ENCODE data around the gene LMX1A. TPM values are rescaled to one million over a fixed set of nuclear protein-coding genes. Genes with fewer than 3 reads are reported as not detected.
A peak's percentile ranks its signal among the peaks of the same experiment; 100 is the strongest.

LMX1A gene
- total and polyA plus RNA-seq, 2 donors from 2014 or later: not detected

- Histone ChIP-seq H3K4me3 (ENCODE audit: low read length in 3 of 3) (no peak overlapping the region), H3K9ac (ENCODE audit: low read length in 3 of 3) (no peak overlapping the region), H3K9me3 (ENCODE audit: control insufficient read depth in 2 of 3, insufficient read depth in 1 of 3, low read length in 3 of 3) (no peaks in the 10 kb centered on the region), H3K27me3 (ENCODE audit: control insufficient read depth, insufficient read depth, low read length) (no peaks in the 10 kb centered on the region), H3K36me3 (ENCODE audit: control insufficient read depth in 2 of 3, insufficient read depth in 3 of 3, low read length in 3 of 3) (no peaks in the 10 kb centered on the region), H3K4me1 (ENCODE audit: control insufficient read depth in 2 of 3, insufficient read depth in 2 of 3, low read depth in 1 of 3, low read length in 3 of 3) (no peaks in the 10 kb centered on the region), H3K27ac (ENCODE audit: low read depth in 2 of 2, low read length in 2 of 2) (no peak overlapping the region)
- no peak for FAIRE-seq
- intact Hi-C loops (cut with DNase I): no loop called here
- TF ChIP-seq CTCF (IDR thresholded peaks at IDR 0.05; ENCODE audit: borderline replicate concordance, extremely low read depth, insufficient read depth): no peak
- DNase-seq: no peak
Observed at GRCh38 chr1:165168467-165168866, 188.0 kb downstream of the LMX1A start.

DNA sequence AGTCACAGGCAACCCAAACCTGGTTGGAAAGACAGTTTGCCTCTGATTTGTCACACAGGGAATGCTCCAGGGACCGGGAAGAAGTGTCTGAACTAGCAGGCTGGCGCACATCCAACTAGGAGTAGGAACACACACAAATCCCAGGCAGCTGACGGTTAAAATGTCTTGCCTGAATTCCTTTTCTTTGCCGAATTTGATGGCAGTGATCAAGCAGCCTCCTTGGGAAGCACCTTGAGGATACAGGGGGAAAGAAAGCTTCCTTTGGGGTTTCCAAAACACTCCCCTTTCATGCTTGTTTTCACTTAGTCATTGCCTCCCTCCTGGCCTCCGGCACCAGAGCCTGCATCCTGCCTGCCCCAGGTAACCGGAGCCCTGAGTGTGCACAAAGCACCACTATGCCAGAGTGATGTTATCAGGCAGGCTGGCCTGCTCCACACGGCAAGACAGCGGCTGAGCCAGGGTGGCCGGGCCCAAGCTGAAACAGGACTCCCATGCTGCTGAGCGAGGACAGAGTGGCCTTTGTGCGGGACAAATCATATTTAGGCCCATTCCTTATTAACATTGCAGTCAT, 193.8 kb downstream of the LMX1A start:
- H3K27me3 ChIP-seq (ENCODE audit: control insufficient read depth, insufficient read depth, low read length): no peaks in the 10 kb centered on the region
- intact Hi-C loops (cut with DNase I): no loop called here
- FAIRE-seq (no peak), DNase-seq (peak in 4 of 5 donors; percentile 68 to 74 (median 72))
- no peaks in the 10 kb centered on the region for H3K4me1 ChIP-seq (ENCODE audit: control insufficient read depth in 2 of 3, insufficient read depth in 2 of 3, low read depth in 1 of 3, low read length in 3 of 3)
- H3K4me3 ChIP-seq (ENCODE audit: low read length in 3 of 3): no peak overlapping the region
- no peak for TF ChIP-seq CTCF (IDR thresholded peaks at IDR 0.05; ENCODE audit: borderline replicate concordance, extremely low read depth, insufficient read depth)
- H3K9me3 ChIP-seq (ENCODE audit: control insufficient read depth in 2 of 3, insufficient read depth in 1 of 3, low read length in 3 of 3): no peaks in the 10 kb centered on the region
- no peaks in the 10 kb centered on the region for H3K36me3 ChIP-seq (ENCODE audit: control insufficient read depth in 2 of 3, insufficient read depth in 3 of 3, low read length in 3 of 3)
- no peak overlapping the region for H3K9ac ChIP-seq (ENCODE audit: low read length in 3 of 3)
- H3K27ac ChIP-seq (ENCODE audit: low read depth in 2 of 2, low read length in 2 of 2): no peak overlapping the region

DNA sequence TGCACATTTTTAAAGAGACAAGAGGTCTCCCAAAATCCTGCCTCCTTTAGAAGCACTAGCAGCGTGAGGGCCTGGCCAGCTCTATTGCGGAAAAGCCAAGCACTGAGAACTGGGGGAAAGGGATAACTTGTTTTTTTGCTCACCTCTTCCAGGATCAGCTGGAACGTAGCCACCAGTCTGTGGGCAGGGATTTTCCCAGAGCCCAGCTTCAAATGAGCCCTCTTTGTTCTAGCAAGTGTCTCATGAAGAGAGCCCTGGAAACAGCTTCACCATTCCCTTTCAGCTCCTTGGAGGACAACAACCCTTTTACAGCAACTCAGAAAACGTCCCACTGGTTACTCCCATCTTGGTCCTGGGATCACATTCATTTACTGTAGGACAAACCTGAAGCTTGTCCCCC, 195.4 kb downstream of the LMX1A start:
- Histone ChIP-seq H3K27me3 (ENCODE audit: control insufficient read depth, insufficient read depth, low read length) (no peaks in the 10 kb centered on the region), H3K9me3 (ENCODE audit: control insufficient read depth in 2 of 3, insufficient read depth in 1 of 3, low read length in 3 of 3) (peaks cover 0 to under 1% (median 0%) of the 10 kb centered on the region in 3 donors), H3K36me3 (ENCODE audit: control insufficient read depth in 2 of 3, insufficient read depth in 3 of 3, low read length in 3 of 3) (no peaks in the 10 kb centered on the region), H3K27ac (ENCODE audit: low read depth in 2 of 2, low read length in 2 of 2) (no peak overlapping the region), H3K4me3 (ENCODE audit: low read length in 3 of 3) (no peak overlapping the region), H3K9ac (ENCODE audit: low read length in 3 of 3) (no peak overlapping the region), H3K4me1 (ENCODE audit: control insufficient read depth in 2 of 3, insufficient read depth in 2 of 3, low read depth in 1 of 3, low read length in 3 of 3) (no peaks in the 10 kb centered on the region)
- FAIRE-seq (no peak), DNase-seq (no peak)
- intact Hi-C loops (cut with DNase I): no loop called here
- TF ChIP-seq CTCF (IDR thresholded peaks at IDR 0.05; ENCODE audit: borderline replicate concordance, extremely low read depth, insufficient read depth): no peak

DNA sequence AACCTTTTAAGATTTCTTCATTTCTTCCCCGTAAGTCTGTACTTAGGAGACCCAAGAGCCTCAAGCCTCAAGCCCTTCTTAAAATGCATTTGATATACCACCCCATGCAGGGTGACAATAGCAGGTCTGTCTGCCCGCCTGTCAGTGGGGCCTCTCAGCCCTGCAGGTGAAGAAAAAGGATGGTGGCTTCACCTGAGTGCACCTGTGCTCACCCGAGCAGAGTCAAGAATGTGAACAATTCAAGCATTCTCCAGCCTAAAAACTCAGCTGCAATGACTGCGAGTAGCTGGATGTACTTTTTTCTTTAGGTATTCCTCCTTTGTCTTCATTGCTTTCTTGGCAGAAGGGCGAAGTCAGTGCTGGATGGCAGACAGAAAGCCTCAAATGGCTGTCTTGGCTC, 203.3 kb downstream of the LMX1A start:
- H3K36me3 ChIP-seq (ENCODE audit: control insufficient read depth in 2 of 3, insufficient read depth in 3 of 3, low read length in 3 of 3): no peaks in the 10 kb centered on the region
- H3K9ac ChIP-seq (ENCODE audit: low read length in 3 of 3): no peak overlapping the region
- FAIRE-seq: no peak
- no peak for TF ChIP-seq CTCF (IDR thresholded peaks at IDR 0.05; ENCODE audit: borderline replicate concordance, extremely low read depth, insufficient read depth)
- no peaks in the 10 kb centered on the region for H3K27me3 ChIP-seq (ENCODE audit: control insufficient read depth, insufficient read depth, low read length)
- no peak overlapping the region for H3K4me3 ChIP-seq (ENCODE audit: low read length in 3 of 3)
- H3K9me3 ChIP-seq (ENCODE audit: control insufficient read depth in 2 of 3, insufficient read depth in 1 of 3, low read length in 3 of 3): peaks cover 0 to 3% (median 0%) of the 10 kb centered on the region in 3 donors
- peak in 2 of 5 donors; percentile 14 to 40 for DNase-seq
- H3K27ac ChIP-seq (ENCODE audit: low read depth in 2 of 2, low read length in 2 of 2): no peak overlapping the region
- intact Hi-C loops (cut with DNase I): no loop called here
- no peaks in the 10 kb centered on the region for H3K4me1 ChIP-seq (ENCODE audit: control insufficient read depth in 2 of 3, insufficient read depth in 2 of 3, low read depth in 1 of 3, low read length in 3 of 3)

Data from kidney (tissue), 14 donors.